ENCODE data around the gene RBM3. TPM values are rescaled to one million over a fixed set of nuclear protein-coding genes. Genes with fewer than 3 reads are reported as not detected.
"Not testable (repeated sequence)": the region's sequence is repeated elsewhere in the genome, so short reads cannot be mapped to it uniquely, and the experiment has no call there.

RBM3 gene
- total RNA-seq, 2 donors from 2014 or later = 199 to 230 TPM

DNA sequence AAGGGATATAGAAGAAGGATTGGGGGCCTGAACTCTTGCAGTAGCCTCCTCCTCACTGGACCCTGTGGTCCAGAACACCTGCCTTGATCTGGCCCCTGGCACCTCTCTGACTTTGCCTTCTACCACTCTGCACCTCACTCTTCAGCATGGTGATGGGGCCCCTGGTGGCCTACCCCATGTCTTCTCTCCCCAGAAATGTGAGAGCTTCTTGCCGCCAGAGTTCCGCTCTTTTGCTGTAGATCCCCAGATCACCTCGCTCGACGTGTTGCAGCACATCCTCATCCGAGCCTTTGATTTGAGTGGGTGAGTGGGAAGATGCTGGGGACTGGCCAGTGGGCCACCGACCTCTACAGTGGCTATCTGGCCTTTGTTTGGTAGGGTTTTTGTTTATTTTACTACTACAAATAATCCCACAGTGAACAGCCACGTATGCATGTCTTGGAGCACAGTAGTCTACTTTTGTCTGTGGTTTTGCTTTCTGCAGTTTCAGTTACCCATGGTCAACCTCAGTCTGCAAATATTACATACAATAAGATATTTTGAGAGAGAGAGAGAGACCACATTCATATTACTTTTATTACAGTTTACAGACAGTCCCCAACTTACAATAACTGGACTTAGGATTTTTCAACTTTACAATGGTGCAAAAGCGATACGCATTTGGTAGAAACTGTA, 33.0 kb upstream of the RBM3 start:
- no peak overlapping the region for H3K4me3 ChIP-seq
- H3K4me1 ChIP-seq (ENCODE audit: control insufficient read depth in 1 of 2, low read depth in 2 of 2) = peaks cover 0 to 8% of the 10 kb centered on the region in 2 donors
- H3K36me3 ChIP-seq = peaks cover 3% of the 10 kb centered on the region
- H3K27ac ChIP-seq = no peak overlapping the region
- ATAC-seq (ENCODE audit: insufficient number of reproducible peaks, low FRiP score, low read depth) (no peak), DNase-seq (ENCODE audit: low spot score) (no peak)
- H3K27me3 ChIP-seq (replicated peaks; ENCODE audit: insufficient read depth) = no peaks in the 10 kb centered on the region
- H3K9me3 ChIP-seq = no peaks in the 10 kb centered on the region
- TF ChIP-seq CTCF (IDR thresholded peaks at IDR 0.05) = no peak

DNA sequence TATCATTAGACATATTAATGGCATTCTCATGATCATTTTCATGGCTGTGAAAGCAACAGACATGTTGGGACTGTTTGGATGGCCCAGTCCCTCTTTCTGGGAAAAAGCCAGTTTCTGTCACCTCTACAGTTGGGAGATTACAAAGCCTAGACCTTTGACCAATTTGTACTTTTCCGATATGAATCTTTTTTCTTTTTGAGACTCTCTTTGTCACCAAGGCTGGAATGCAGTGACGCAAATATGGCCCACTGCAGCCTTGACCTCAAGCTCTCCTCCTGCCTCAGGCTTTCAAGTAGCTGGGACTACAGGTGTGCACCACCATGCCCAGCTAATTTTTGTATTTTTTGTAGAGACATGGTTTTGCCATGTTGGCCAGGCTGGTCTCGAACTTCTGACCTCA, 25.4 kb upstream of the RBM3 start:
- Histone ChIP-seq H3K9me3 (no peaks in the 10 kb centered on the region), H3K27me3 (replicated peaks; ENCODE audit: insufficient read depth) (no peaks in the 10 kb centered on the region), H3K36me3 (peaks cover 3% of the 10 kb centered on the region), H3K4me1 (ENCODE audit: control insufficient read depth in 1 of 2, low read depth in 2 of 2) (no peaks in the 10 kb centered on the region), H3K27ac (no peak overlapping the region), H3K4me3 (no peak overlapping the region)
- no peak for DNase-seq (ENCODE audit: low spot score)
- no peak for ATAC-seq (ENCODE audit: insufficient number of reproducible peaks, low FRiP score, low read depth)
- TF ChIP-seq CTCF (IDR thresholded peaks at IDR 0.05) = no peak

DNA sequence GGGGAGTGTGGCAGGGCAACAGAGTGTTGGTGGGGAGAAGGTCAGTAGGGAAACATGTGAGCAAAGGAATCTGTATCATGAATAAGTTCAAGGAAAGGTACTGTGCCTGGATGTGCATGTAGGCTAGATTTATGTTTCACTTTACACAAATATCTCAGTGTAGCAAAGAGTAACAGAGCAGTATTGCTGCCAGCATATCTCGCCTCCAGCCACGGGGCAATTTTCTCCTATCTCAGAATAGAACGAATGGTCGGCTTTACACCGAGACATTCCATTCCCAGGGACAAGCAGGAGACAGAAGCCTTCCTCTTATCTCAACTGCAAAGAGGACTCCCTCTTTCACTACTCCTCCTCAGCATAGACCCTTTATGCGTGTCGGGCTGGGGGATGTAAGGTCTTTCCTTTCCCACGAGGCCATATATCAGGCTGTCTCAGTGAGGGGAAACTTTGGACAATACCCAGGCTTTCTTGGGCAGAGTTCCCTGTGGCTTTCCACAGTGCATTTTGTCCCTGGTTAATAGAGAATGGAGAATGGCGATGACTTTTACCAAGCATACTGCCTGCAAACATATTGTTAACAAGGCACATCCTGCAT, 18.5 kb upstream of the RBM3 start:
- DNase-seq (ENCODE audit: low spot score); ATAC-seq (ENCODE audit: insufficient number of reproducible peaks, low FRiP score, low read depth); H3K9me3 ChIP-seq; H3K4me3 ChIP-seq; H3K27me3 ChIP-seq (replicated peaks; ENCODE audit: insufficient read depth); H3K36me3 ChIP-seq; H3K4me1 ChIP-seq (ENCODE audit: control insufficient read depth in 1 of 2, low read depth in 2 of 2); H3K27ac ChIP-seq: not testable (repeated sequence)

DNA sequence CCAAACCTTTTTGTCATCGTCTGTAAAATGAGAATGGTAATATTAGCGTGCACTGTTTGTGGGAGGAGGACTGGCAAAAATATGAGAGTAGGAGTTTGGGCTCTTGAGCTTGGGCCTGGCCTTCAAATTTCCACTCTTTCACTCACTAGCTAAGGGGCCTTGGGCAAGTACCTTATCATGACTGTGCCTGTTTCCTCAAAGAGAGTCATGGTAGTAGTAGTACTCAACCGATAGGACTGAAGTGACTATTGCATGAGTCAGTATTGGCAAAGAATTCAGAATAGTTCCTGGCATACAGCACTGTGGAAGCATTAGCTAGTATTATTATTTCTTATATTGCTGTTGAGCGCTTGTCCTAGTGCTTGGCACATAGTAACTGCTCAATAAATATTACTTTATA, 16.0 kb upstream of the RBM3 start:
- H3K36me3 ChIP-seq = peaks cover 10% of the 10 kb centered on the region
- peak overlapping the region in 1 of 2 donors; percentile 11 for H3K27ac ChIP-seq
- no peaks in the 10 kb centered on the region for H3K4me1 ChIP-seq (ENCODE audit: control insufficient read depth in 1 of 2, low read depth in 2 of 2)
- ATAC-seq (ENCODE audit: insufficient number of reproducible peaks, low FRiP score, low read depth) (peak; percentile 89), DNase-seq (ENCODE audit: low spot score) (no peak)
- no peak overlapping the region for H3K4me3 ChIP-seq
- H3K27me3 ChIP-seq (replicated peaks; ENCODE audit: insufficient read depth) = no peaks in the 10 kb centered on the region
- no peak for TF ChIP-seq CTCF (IDR thresholded peaks at IDR 0.05)
- H3K9me3 ChIP-seq = no peaks in the 10 kb centered on the region

DNA sequence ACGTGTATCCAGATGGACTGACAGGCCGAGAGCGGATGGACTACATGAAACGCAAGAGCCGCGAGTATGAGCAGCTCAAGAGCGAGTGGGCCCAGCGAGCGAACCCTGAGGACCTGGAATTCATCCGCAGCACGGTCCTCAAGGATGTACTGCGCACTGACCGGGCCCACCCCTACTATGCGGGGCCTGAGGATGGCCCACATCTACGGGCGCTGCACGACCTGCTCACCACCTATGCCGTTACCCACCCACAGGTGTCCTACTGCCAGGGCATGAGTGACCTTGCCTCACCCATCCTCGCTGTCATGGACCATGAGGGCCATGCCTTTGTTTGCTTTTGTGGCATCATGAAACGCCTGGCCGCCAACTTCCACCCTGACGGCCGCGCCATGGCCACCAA, 14.6 kb upstream of the RBM3 start:
- DNase-seq (ENCODE audit: low spot score) = no peak

More for the DNA sequence above, 14.6 kb upstream of the RBM3 start:
- Histone ChIP-seq H3K27ac (no peak overlapping the region), H3K36me3 (peaks cover 10% of the 10 kb centered on the region), H3K9me3 (no peaks in the 10 kb centered on the region), H3K4me3 (no peak overlapping the region), H3K27me3 (replicated peaks; ENCODE audit: insufficient read depth) (no peaks in the 10 kb centered on the region), H3K4me1 (ENCODE audit: control insufficient read depth in 1 of 2, low read depth in 2 of 2) (no peaks in the 10 kb centered on the region)
- TF ChIP-seq CTCF (IDR thresholded peaks at IDR 0.05) = no peak
- ATAC-seq (ENCODE audit: insufficient number of reproducible peaks, low FRiP score, low read depth) = no peak

Measured in thoracic aorta (tissue), 2 donors.